Left forelimb (tissue), 1 donor: ENCODE data around the gene DAZL.

Source experiments
- DNase-seq: peaks from one replicate; pipeline ENCODE4 v3.0.0-alpha.2; 2018; ENCODE audit warnings: low spot score

DAZL gene

GRCh38 chr3:16595778-16596177 lies 9.4 kb downstream of the DAZL start:
- no peak for DNase-seq

GRCh38 chr3:16589867-16590624 lies 15.2 kb downstream of the DAZL start:
- DNase-seq: no peak

- no peak for DNase-seq
Measured at GRCh38 chr3:16589120-16589519, 16.1 kb downstream of the DAZL start.

GRCh38 chr3:16587681-16588060 lies 17.6 kb downstream of the DAZL start:
- DNase-seq: no peak

GRCh38 chr3:16587047-16587680 lies 18.1 kb downstream of the DAZL start:
- DNase-seq: no peak

- no peak for DNase-seq
Measured at GRCh38 chr3:16584880-16585279, 20.3 kb downstream of the DAZL start.

- DNase-seq: no peak
Measured at GRCh38 chr3:16583551-16583950, 21.7 kb downstream of the DAZL start.

- no peak for DNase-seq
Measured at GRCh38 chr3:16570113-16570512, 35.1 kb downstream of the DAZL start.

- DNase-seq: no peak
Measured at GRCh38 chr3:16568532-16568931, 36.7 kb downstream of the DAZL start.

GRCh38 chr3:16568115-16568514 lies 37.1 kb downstream of the DAZL start:
- DNase-seq: no peak

- DNase-seq: no peak
Measured at GRCh38 chr3:16559653-16560365, 45.4 kb downstream of the DAZL start.

- no peak for DNase-seq
Measured at GRCh38 chr3:16554126-16554525, 51.1 kb downstream of the DAZL start.

GRCh38 chr3:16552757-16553156 lies 52.5 kb downstream of the DAZL start:
- DNase-seq: no peak

GRCh38 chr3:16551342-16551976 lies 53.8 kb downstream of the DAZL start:
- DNase-seq: no peak

- peak; percentile 70 for DNase-seq
Measured at GRCh38 chr3:16550676-16551341, 54.4 kb downstream of the DAZL start.

GRCh38 chr3:16550305-16550675 lies 54.9 kb downstream of the DAZL start:
- peak; percentile 69 for DNase-seq

- no peak for DNase-seq
Measured at GRCh38 chr3:16548721-16549120, 56.5 kb downstream of the DAZL start.

GRCh38 chr3:16547561-16548357 lies 57.5 kb downstream of the DAZL start:
- DNase-seq: no peak

GRCh38 chr3:16546186-16547010 lies 58.8 kb downstream of the DAZL start:
- DNase-seq: no peak

GRCh38 chr3:16545413-16546185 lies 59.6 kb downstream of the DAZL start:
- DNase-seq: no peak
